ENCODE results near the gene ST3GAL6. TPM values are rescaled to one million over a fixed set of nuclear protein-coding genes. Genes with fewer than 3 reads are reported as not detected.
"Not testable (repeated sequence)": the region's sequence is repeated elsewhere in the genome, so short reads cannot be mapped to it uniquely, and the experiment has no call there.

Gene ST3GAL6
- total RNA-seq, 2 experiments from 2014 or later, result not detected

DNA sequence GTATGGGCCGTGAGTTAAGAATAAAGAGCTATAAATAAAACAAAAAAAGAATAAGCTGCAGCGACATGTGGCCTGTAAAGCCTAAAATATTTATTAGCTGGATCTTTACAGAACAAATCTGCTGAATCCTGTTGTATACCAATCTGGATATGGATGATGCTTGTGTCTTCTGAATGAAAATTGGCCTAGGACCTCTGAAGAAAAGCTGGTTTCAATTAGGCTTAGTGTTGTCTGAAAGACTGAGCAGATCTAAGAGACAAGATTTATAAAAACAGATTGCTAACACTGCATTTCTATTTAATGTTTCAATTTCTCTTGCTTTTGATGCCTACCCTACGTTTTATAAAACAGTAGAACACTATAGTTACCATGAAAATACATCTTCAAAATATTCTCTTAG is 57.9 kb downstream of the ST3GAL6 start:
- CTCF ChIA-PET, result interaction anchor here (1.1 kb wide), 1 partner anchor 219 kb away, joined by 5 read pairs; no protein-coding TSS in a partner anchor
- H3K9me3 Mint-ChIP-seq, result no peaks in the 10 kb centered on the region
- DNase-seq, result no peak
- intact Hi-C loops (cut with micrococcal nuclease), result loop anchor here (10.0 kb wide), 1 partner anchor 274 kb away; no protein-coding TSS in a partner anchor
- no peaks in the 10 kb centered on the region for H3K36me3 Mint-ChIP-seq
- no peaks in the 10 kb centered on the region for H3K4me1 Mint-ChIP-seq (ENCODE audit: low read depth)
- H3K27me3 Mint-ChIP-seq, result no peaks in the 10 kb centered on the region
- H3K4me3 Mint-ChIP-seq, result no peak overlapping the region
- H3K27ac Mint-ChIP-seq, result no peak overlapping the region
- POLR2A ChIA-PET, result no interaction called here

DNA sequence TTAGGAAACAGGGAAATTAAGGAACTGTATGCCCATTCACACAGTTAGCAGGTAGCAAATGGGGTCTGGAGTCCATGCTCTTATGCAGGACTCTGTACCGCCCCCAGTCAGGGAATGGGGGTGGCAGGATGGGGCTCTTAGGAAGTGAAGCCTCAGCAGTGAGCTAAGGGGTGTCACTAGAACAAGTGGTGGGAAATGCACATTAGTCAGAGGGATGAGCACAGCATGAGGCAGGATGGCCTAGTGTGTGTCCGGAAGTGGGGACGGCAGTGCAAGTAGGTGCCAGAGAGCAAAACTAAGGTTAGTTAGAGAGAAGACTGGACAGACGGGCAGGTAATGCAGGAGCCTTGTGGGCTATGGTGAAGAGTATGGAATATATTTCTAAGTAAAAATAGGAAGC is 60.7 kb downstream of the ST3GAL6 start:
- Mint-ChIP-seq H3K9me3 (no peaks in the 10 kb centered on the region), H3K4me3 (no peak overlapping the region), H3K27me3 (no peaks in the 10 kb centered on the region), H3K27ac (no peak overlapping the region), H3K4me1 (ENCODE audit: low read depth) (no peaks in the 10 kb centered on the region), H3K36me3 (no peaks in the 10 kb centered on the region)
- intact Hi-C loops (cut with micrococcal nuclease), result loop anchor here (10.0 kb wide), 1 partner anchor 271 kb away; no protein-coding TSS in a partner anchor
- CTCF ChIA-PET, result interaction anchor here (0.7 to 1.4 kb wide), 3 partner anchors 9 to 171 kb away, joined by 3 to 4 read pairs (median 3); no protein-coding TSS in a partner anchor
- POLR2A ChIA-PET, result no interaction called here
- no peak for DNase-seq

DNA sequence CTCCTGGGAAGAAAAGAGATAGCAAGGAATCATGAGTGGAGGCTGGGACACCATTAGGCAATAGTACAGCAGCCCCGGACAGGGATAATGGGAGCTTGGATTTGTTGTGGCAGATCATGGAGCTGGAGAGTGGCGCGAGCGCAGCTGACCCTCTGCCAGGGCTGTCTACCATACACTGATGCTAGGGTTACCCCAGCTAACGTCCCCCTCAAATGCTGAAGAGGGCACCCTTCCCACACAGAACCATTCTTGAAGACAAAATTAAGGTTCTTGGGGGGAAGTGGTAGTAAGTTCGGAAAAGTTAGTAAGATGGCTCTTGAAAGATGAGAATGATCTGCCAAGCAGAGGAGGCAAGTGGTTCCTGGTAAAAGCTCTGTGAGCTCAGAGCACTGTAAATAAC is 61.1 kb downstream of the ST3GAL6 start:
- no peak overlapping the region for H3K27ac Mint-ChIP-seq
- H3K4me3 Mint-ChIP-seq, result no peak overlapping the region
- ChIA-PET POLR2A (no interaction called here), CTCF (interaction anchor here (0.7 to 1.4 kb wide), 3 partner anchors 9 to 170 kb away, joined by 3 to 4 read pairs (median 3); no protein-coding TSS in a partner anchor)
- no peaks in the 10 kb centered on the region for H3K4me1 Mint-ChIP-seq (ENCODE audit: low read depth)
- H3K9me3 Mint-ChIP-seq, result peaks cover under 1% of the 10 kb centered on the region
- H3K27me3 Mint-ChIP-seq, result no peaks in the 10 kb centered on the region
- intact Hi-C loops (cut with micrococcal nuclease), result loop anchor here (10.0 kb wide), 1 partner anchor 271 kb away; no protein-coding TSS in a partner anchor
- no peak for DNase-seq
- H3K36me3 Mint-ChIP-seq, result no peaks in the 10 kb centered on the region

- H3K4me1 Mint-ChIP-seq (ENCODE audit: low read depth), result no peaks in the 10 kb centered on the region
- no peak for DNase-seq
- no peaks in the 10 kb centered on the region for H3K36me3 Mint-ChIP-seq
- H3K27me3 Mint-ChIP-seq, result no peaks in the 10 kb centered on the region
- H3K4me3 Mint-ChIP-seq, result no peak overlapping the region
- intact Hi-C loops (cut with micrococcal nuclease), result loop anchor here (10.0 kb wide), 1 partner anchor 269 kb away; no protein-coding TSS in a partner anchor
- H3K9me3 Mint-ChIP-seq, result peaks cover 11% of the 10 kb centered on the region
- ChIA-PET POLR2A (no interaction called here), CTCF (interaction anchor here (1.2 kb wide), 1 partner anchor 12 kb away, joined by 4 read pairs; no protein-coding TSS in a partner anchor)
- no peak overlapping the region for H3K27ac Mint-ChIP-seq
These were observed 63.0 kb downstream of the ST3GAL6 start for GRCh38 chr3:98826126-98826525.

DNA sequence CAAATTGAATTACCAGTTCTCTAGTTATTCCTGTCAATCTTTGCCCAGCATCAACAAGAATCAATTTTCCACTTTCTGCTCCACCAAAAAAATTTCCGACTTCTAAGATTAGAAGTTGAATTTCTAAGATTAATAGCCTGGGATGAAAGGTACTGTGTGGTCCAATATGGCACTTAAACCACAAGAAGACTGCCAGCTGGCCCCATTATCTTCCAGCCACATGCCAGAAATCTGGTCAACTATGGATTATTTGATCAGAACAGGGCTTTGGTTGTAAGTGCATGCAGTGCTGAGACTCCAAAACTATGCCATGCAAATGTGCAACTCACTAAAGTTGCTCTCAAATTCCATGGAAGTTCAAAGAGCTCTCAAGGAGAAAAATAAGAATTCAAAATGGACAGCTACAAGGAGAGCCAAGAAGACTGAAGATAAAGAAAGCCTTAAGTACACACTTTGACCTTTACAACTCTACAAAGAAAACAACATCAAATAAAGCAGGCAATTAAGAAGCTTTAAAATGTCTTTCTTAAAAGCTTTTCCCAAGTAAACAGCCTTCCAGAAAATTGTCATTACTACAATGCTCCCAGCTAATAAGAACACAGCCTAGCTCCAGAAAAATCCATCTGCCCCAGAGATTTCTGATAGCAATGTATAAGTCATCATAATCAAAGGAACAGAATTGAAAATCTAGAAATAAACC is 64.2 kb downstream of the ST3GAL6 start:
- ChIA-PET POLR2A (no interaction called here), CTCF (interaction anchor here (0.8 to 1.7 kb wide), 3 partner anchors 9 to 345 kb away, joined by 3 to 7 read pairs (median 4); no protein-coding TSS in a partner anchor)
- Mint-ChIP-seq H3K4me3 (no peak overlapping the region), H3K4me1 (ENCODE audit: low read depth) (no peaks in the 10 kb centered on the region), H3K27me3 (no peaks in the 10 kb centered on the region), H3K36me3 (no peaks in the 10 kb centered on the region), H3K27ac (no peak overlapping the region), H3K9me3 (peaks cover 18% of the 10 kb centered on the region)
- DNase-seq, result no peak
- intact Hi-C loops (cut with micrococcal nuclease), result loop anchor here (10.0 kb wide), 1 partner anchor 267 kb away; no protein-coding TSS in a partner anchor

GRCh38 chr3:98829246-98829832 is 66.2 kb downstream of the ST3GAL6 start:
- peaks cover 18% of the 10 kb centered on the region for H3K9me3 Mint-ChIP-seq
- H3K27ac Mint-ChIP-seq, result no peak overlapping the region
- intact Hi-C loops (cut with micrococcal nuclease), result loop anchor here (10.0 kb wide), 1 partner anchor 265 kb away; no protein-coding TSS in a partner anchor
- H3K36me3 Mint-ChIP-seq, result no peaks in the 10 kb centered on the region
- POLR2A ChIA-PET, result no interaction called here
- no peak overlapping the region for H3K4me3 Mint-ChIP-seq
- no peak for DNase-seq
- CTCF ChIA-PET, result no interaction called here
- H3K4me1 Mint-ChIP-seq (ENCODE audit: low read depth), result no peaks in the 10 kb centered on the region
- H3K27me3 Mint-ChIP-seq, result no peaks in the 10 kb centered on the region

- intact Hi-C loops (cut with micrococcal nuclease), result not testable (repeated sequence)
- CTCF ChIA-PET, result interaction anchor here (0.6 kb wide), 1 partner anchor 342 kb away, joined by 3 read pairs; no protein-coding TSS in a partner anchor
These were observed 67.9 kb downstream of the ST3GAL6 start for GRCh38 chr3:98831060-98831459.

GRCh38 chr3:98839846-98840245 is 76.7 kb downstream of the ST3GAL6 start:
- no peak overlapping the region for H3K4me3 Mint-ChIP-seq
- H3K4me1 Mint-ChIP-seq (ENCODE audit: low read depth), result no peaks in the 10 kb centered on the region
- no peaks in the 10 kb centered on the region for H3K36me3 Mint-ChIP-seq
- no peak for DNase-seq
- no peaks in the 10 kb centered on the region for H3K9me3 Mint-ChIP-seq
- H3K27me3 Mint-ChIP-seq, result no peaks in the 10 kb centered on the region
- ChIA-PET CTCF (no interaction called here), POLR2A (no interaction called here)
- intact Hi-C loops (cut with micrococcal nuclease), result no loop called here
- no peak overlapping the region for H3K27ac Mint-ChIP-seq

More at GRCh38 chr3:98831060-98831459, 67.9 kb downstream of the ST3GAL6 start:
- H3K4me3 Mint-ChIP-seq; H3K4me1 Mint-ChIP-seq (ENCODE audit: low read depth); H3K27me3 Mint-ChIP-seq; H3K27ac Mint-ChIP-seq; H3K36me3 Mint-ChIP-seq; DNase-seq; POLR2A ChIA-PET: not testable (repeated sequence)
- peaks cover 18% of the 10 kb centered on the region for H3K9me3 Mint-ChIP-seq

GRCh38 chr3:98843266-98843959 is 80.3 kb downstream of the ST3GAL6 start:
- peaks cover 5% of the 10 kb centered on the region for H3K9me3 Mint-ChIP-seq
- H3K4me1 Mint-ChIP-seq (ENCODE audit: low read depth), result no peaks in the 10 kb centered on the region
- H3K4me3 Mint-ChIP-seq, result no peak overlapping the region
- peaks cover under 1% of the 10 kb centered on the region for H3K36me3 Mint-ChIP-seq
- DNase-seq, result no peak
- H3K27ac Mint-ChIP-seq, result no peak overlapping the region
- intact Hi-C loops (cut with micrococcal nuclease), result no loop called here
- CTCF ChIA-PET, result no interaction called here
- no peaks in the 10 kb centered on the region for H3K27me3 Mint-ChIP-seq
- POLR2A ChIA-PET, result no interaction called here

Other genes starting within 250 kb of the ST3GAL6 start
- 100 to 1,000 TPM; 199 to 208 TPM for gene CLDND1, start 240.4 kb upstream of the ST3GAL6 start, total RNA-seq
- 1 to 10 TPM; 2.8 to 3.0 TPM for gene GPR15, start 231.4 kb upstream of the ST3GAL6 start, total RNA-seq
- 10 to 100 TPM; 36.0 to 39.2 TPM for gene CPOX, start 169.7 kb upstream of the ST3GAL6 start, total RNA-seq
- gene DCBLD2, start 138.4 kb downstream of the ST3GAL6 start, total RNA-seq, result 1 to 10 TPM; 1.2 to 1.6 TPM